ENCODE results near the gene SCLY.

The SCLY gene

DNA sequence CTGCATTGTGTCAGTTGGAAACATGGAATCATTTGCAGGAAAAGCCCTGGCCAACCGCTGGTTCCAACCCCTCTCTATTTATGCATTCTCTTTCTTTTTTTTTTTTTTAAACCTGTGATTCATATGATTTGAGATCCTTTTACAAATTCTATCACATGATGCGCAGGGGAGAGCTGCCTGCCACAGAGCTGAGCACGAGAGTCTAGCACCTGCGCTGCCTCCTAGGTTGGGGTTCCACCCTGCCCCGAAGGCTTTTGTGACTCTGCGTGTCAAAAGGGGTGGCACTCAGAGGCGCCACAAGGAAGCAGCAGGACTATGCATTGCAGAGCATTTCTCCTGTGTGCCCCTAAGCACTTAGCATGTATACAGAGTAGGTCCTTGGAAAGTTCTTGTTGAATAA lies 22.0 kb downstream of the SCLY start:
- TF ChIP-seq JUND (IDR thresholded peaks at IDR 0.05; ENCODE audit: low read depth) = no peak
- in situ Hi-C loops (cut with HindIII; ENCODE audit: low pct_unique_long_range_greater_than_20kb, low sequenced_read_pairs) = no loop called here
- DNase-seq (ENCODE audit: low read depth in 1 of 2, low spot score in 1 of 2) = no peak

DNA sequence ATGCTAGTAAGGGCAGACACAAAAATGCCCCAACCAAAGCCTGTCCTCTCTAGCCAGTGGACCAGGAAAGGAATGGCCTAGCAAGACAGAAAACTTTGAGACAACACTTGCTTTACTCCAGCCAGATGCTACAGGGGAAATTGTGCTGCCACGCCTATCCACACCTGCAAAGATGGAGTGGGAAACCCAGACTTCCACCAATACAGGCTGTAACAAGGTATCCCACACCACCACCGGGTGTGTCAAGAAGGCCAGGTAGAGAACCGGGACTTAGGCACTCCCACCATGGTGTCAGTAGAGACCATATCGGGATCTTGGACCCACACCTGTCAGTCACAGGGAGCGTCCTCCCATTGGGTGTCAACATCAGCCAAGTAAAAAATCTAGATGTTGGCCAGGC lies 23.1 kb downstream of the SCLY start:
- in situ Hi-C loops (cut with HindIII; ENCODE audit: low pct_unique_long_range_greater_than_20kb, low sequenced_read_pairs) = no loop called here
- no peak for DNase-seq (ENCODE audit: low read depth in 1 of 2, low spot score in 1 of 2)
- TF ChIP-seq JUND (IDR thresholded peaks at IDR 0.05; ENCODE audit: low read depth) = no peak

DNA sequence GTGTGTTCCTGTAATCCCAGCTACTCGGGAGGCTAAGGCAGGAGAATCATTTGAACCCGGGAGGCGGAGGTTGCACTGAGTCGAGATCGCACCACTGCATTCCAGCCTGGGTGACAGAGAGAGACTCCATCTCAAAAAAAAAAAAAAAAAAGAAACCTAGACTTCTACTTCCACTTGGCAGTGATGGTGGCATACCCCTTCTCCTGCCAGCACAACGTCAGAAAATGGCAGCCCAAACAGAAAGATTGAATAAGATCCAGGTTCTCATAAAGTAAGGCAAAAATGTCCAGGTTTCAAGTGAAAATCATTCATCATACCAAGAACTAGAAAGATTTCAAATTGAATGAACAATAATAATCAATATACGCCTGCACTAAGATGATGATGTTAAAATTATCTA lies 24.0 kb downstream of the SCLY start:
- in situ Hi-C loops (cut with HindIII; ENCODE audit: low pct_unique_long_range_greater_than_20kb, low sequenced_read_pairs) = no loop called here
- no peak for DNase-seq (ENCODE audit: low read depth in 1 of 2, low spot score in 1 of 2)
- no peak for TF ChIP-seq JUND (IDR thresholded peaks at IDR 0.05; ENCODE audit: low read depth)

- no peak for TF ChIP-seq JUND (IDR thresholded peaks at IDR 0.05; ENCODE audit: low read depth)
- DNase-seq (ENCODE audit: low read depth in 1 of 2, low spot score in 1 of 2) = no peak
- in situ Hi-C loops (cut with HindIII; ENCODE audit: low pct_unique_long_range_greater_than_20kb, low sequenced_read_pairs) = no loop called here
Measured at GRCh38 chr2:238085899-238086298, 25.1 kb downstream of the SCLY start.

- DNase-seq (ENCODE audit: low read depth in 1 of 2, low spot score in 1 of 2) = no peak
- in situ Hi-C loops (cut with HindIII; ENCODE audit: low pct_unique_long_range_greater_than_20kb, low sequenced_read_pairs) = no loop called here
- TF ChIP-seq JUND (IDR thresholded peaks at IDR 0.05; ENCODE audit: low read depth) = no peak
Measured at GRCh38 chr2:238087211-238087610, 26.4 kb downstream of the SCLY start.

DNA sequence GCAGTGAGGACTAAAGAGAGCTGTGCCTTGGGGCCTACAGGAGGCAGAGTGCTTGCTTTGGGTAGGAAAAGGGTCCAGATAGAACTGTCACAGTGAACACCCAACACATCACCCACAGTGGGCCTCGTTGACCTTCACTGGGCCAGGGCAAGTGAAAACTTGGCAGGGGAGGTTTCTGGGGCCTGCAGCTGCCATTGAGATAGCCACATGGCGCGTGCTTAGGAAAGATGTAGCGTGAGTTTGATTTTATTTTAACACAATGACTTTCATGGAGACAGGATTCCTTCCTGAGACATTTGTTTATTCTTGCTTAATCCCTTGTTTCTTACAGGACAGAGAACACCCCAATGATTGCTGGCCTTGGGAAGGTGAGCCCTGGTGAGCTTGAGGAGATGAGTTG lies 30.1 kb downstream of the SCLY start:
- DNase-seq (ENCODE audit: low read depth in 1 of 2, low spot score in 1 of 2) = no peak
- TF ChIP-seq JUND (IDR thresholded peaks at IDR 0.05; ENCODE audit: low read depth) = no peak
- in situ Hi-C loops (cut with HindIII; ENCODE audit: low pct_unique_long_range_greater_than_20kb, low sequenced_read_pairs) = no loop called here

- in situ Hi-C loops (cut with HindIII; ENCODE audit: low pct_unique_long_range_greater_than_20kb, low sequenced_read_pairs) = no loop called here
- DNase-seq (ENCODE audit: low read depth in 1 of 2, low spot score in 1 of 2) = no peak
- no peak for TF ChIP-seq JUND (IDR thresholded peaks at IDR 0.05; ENCODE audit: low read depth)
Measured at GRCh38 chr2:238091436-238092060, 30.7 kb downstream of the SCLY start.

DNA sequence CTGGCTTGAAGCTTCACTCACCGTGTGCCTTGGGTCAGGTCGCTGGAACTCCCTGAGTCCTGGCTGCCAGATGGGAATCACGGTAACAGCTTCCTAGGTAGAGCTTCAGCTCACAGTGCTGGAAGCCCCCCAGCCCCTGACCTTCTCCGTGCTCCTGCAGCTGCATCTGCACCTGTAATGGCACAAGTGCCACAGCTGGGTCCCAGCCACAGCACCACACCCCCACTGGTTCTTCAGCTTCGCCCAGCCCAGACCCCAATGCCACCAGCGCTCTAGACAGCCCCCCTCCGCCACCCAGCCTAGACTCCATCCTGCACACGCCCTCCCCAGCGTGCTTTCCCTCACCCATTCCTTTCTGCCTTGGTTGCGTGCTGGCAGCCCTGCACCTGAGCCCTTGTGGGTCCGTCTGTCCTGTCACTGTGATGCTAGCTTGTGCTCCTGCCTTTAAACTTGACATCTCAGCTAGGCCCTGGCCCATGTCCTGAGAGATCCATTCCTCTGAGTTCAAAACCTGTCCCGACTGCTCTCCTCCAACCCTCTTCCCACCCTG lies 31.8 kb downstream of the SCLY start:
- in situ Hi-C loops (cut with HindIII; ENCODE audit: low pct_unique_long_range_greater_than_20kb, low sequenced_read_pairs) = no loop called here
- no peak for TF ChIP-seq JUND (IDR thresholded peaks at IDR 0.05; ENCODE audit: low read depth)

DNA sequence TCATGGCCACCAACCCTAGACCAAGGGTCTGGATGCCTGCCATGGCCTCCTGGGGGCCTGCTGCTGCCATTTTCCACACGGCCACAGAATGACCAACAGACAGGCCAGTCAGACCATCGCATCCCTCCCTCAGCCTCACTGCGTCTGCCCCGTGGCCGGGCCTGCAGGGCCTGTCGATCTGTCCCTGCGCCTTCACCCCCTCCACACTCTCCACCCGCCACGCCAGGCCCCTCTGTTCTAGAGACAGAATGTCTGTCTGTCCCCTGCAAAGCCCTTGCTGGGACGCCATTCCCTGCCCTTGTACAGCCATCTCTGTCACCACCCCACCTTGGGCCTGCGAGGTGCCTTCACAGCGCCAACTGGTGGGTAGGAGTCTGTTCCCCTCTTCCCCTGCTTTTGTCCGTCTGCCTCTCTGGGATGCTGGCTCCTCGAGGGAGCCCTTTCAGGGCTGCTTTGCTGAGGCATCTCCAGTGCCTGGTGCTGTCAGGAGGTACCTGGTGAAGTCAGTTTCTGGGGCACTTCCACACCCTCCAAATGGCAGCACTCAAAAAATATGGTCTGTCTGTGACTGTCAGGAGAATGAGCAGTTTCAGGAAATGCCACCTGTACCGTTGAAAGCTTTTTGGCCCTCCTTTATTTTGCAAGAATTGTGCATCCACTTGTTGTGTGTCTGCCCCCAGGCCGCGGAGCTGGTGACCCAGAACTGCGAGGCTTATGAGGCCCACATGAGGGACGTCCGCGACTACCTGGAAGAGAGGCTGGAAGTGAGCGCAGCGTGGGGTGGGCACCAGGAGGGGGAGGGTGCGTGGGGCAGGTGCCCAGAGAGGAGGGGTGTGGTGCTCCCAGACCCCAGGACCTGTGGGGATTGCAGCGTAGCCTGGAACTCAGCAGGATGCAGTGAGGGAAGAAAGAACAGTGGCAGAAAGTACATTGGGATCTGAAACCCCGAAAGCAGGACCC lies 32.7 kb downstream of the SCLY start:
- no peak for DNase-seq (ENCODE audit: low read depth in 1 of 2, low spot score in 1 of 2)
- no peak for TF ChIP-seq JUND (IDR thresholded peaks at IDR 0.05; ENCODE audit: low read depth)
- in situ Hi-C loops (cut with HindIII; ENCODE audit: low pct_unique_long_range_greater_than_20kb, low sequenced_read_pairs) = no loop called here

More for the DNA sequence above, 31.8 kb downstream of the SCLY start:
- DNase-seq (ENCODE audit: low read depth in 1 of 2, low spot score in 1 of 2) = no peak

DNA sequence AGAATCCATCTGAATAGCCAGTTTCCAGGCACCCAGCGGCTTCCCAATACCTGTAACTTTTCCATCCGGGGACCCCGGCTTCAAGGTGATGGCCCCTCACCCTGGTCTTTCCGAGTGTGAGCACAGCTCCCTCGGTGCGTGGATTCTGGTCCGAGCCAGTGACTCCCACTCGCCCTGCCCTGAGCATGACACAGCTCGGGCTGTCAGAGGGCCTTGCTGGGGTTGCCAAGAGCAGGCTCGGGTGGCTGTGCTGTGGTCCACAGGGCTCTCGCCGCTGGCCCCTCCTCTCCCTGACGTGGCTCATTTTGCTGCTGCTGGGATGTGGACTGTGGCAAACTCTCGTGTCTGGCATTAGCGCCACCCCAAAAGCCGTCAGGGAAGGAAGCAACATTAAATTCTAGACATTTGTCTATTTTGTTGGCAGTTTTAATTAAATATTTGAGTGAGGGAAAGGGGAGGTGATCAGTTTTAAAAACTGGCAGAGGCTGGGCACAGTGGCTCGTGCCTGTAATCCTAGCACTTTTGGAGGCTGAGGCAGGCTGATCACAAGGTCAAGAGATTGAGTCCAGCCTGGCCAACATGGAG lies 33.7 kb downstream of the SCLY start:
- no peak for TF ChIP-seq JUND (IDR thresholded peaks at IDR 0.05; ENCODE audit: low read depth)
- in situ Hi-C loops (cut with HindIII; ENCODE audit: low pct_unique_long_range_greater_than_20kb, low sequenced_read_pairs) = no loop called here
- no peak for DNase-seq (ENCODE audit: low read depth in 1 of 2, low spot score in 1 of 2)

- DNase-seq (ENCODE audit: low read depth in 1 of 2, low spot score in 1 of 2) = no peak
- in situ Hi-C loops (cut with HindIII; ENCODE audit: low pct_unique_long_range_greater_than_20kb, low sequenced_read_pairs) = no loop called here
- no peak for TF ChIP-seq JUND (IDR thresholded peaks at IDR 0.05; ENCODE audit: low read depth)
Measured at GRCh38 chr2:238095143-238095542, 34.3 kb downstream of the SCLY start.

DNA sequence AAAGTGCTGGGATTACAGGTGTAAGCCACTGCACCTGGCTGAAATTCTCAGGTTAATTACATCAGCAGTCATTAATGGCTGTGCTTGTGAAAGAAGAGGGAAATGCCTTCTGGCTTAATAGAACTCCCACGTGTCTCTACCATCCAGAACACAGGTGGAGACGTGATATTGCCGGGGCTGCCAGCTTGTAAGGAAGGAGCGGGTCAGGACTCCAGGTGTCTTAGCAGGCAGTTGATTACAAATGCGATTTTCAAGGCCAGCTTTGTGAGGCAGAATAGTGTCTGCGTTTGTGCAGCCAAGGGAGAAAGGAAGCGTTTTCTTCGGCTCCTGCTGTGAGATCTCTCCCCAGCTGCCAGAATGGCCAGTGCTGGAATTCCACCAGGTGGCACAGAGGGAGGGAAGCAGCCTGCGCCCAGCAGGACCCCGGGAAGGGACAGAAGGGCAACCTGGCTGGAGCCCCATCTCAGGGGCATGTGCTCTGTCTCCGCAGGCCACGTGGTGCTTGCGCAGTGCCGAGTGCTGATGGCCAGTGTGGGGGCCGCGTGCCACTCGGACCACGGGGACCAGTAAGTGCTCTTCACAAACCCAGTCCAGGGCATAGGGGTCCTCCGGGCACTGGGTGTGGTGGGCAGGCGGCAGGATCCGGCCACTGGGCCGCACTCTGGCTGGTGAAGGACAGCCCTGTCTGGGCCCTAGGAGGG lies 35.7 kb downstream of the SCLY start:
- no peak for TF ChIP-seq JUND (IDR thresholded peaks at IDR 0.05; ENCODE audit: low read depth)
- DNase-seq (ENCODE audit: low read depth in 1 of 2, low spot score in 1 of 2) = no peak
- in situ Hi-C loops (cut with HindIII; ENCODE audit: low pct_unique_long_range_greater_than_20kb, low sequenced_read_pairs) = no loop called here
